LNCaP clone FGC (cell line): ENCODE results near the gene FRMD7.
"Not testable (repeated sequence)": the region's sequence is repeated elsewhere in the genome, so short reads cannot be mapped to it uniquely, and the experiment has no call there.

ENCODE experiments used
- DNase-seq: peaks from one replicate; pipeline ENCODE4 v3.0.0-alpha.2; 2011; ENCODE audit warnings: low read depth
- H3K4me3 ChIP-seq: 2 replicates; pipeline ENCODE4 v1.5.1; 2011; ENCODE audit warnings: mild to moderate bottlenecking, low read depth, low read length, control low read depth
- TF ChIP-seq, protein P1 (sequence below): IDR thresholded peaks from 2 replicates; pipeline ENCODE4 v1.5.1; 2012; ENCODE audit warnings: mild to moderate bottlenecking; ENCODE audit not compliant: control insufficient read depth, insufficient read depth; ENCODE audit errors: extremely low read depth

Gene FRMD7

DNA sequence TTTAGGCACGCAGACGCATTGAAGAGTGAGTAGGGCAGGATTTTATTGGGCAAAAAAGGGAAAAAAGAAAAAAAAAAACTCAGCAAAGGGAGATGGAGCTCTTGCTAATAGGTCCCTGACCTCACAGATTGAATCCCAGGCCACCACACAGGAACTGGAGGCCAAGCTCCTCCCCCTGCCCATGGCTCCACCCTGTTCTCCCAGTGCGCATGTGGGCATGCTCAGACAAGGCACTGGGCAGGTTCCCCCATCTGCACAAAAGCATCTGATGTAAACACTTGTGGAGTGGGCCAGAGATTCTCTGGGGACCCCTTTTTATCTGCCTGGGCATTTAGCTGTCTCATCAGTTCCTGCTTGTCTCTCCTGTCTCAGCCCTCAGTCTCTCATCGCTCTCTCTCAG is 9.5 kb downstream of the FRMD7 start:
- no peak overlapping the region for H3K4me3 ChIP-seq
- no peak for DNase-seq
- TF ChIP-seq, protein P1, sequence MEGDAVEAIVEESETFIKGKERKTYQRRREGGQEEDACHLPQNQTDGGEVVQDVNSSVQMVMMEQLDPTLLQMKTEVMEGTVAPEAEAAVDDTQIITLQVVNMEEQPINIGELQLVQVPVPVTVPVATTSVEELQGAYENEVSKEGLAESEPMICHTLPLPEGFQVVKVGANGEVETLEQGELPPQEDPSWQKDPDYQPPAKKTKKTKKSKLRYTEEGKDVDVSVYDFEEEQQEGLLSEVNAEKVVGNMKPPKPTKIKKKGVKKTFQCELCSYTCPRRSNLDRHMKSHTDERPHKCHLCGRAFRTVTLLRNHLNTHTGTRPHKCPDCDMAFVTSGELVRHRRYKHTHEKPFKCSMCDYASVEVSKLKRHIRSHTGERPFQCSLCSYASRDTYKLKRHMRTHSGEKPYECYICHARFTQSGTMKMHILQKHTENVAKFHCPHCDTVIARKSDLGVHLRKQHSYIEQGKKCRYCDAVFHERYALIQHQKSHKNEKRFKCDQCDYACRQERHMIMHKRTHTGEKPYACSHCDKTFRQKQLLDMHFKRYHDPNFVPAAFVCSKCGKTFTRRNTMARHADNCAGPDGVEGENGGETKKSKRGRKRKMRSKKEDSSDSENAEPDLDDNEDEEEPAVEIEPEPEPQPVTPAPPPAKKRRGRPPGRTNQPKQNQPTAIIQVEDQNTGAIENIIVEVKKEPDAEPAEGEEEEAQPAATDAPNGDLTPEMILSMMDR, result no peak

DNA sequence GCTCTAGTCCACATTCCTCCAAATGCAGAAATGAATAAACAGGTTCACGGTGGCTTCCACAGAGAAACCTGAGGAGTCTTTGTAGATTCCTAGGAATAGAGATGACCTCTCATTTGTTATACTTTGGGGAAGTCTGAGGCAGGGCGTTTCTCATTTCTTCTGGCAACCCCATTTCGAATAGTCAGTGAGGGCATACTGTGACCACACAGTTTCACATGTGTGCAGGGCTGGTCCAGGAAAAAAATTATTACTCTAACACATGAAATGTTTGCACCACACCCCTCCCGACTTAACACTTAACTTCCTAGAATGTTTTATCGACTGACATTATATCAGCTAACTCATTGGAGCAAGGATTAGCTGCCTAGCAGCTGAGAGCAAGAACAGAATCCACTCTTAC is 12.0 kb downstream of the FRMD7 start:
- no peak overlapping the region for H3K4me3 ChIP-seq
- TF ChIP-seq, protein P1, result no peak
- DNase-seq, result no peak

DNA sequence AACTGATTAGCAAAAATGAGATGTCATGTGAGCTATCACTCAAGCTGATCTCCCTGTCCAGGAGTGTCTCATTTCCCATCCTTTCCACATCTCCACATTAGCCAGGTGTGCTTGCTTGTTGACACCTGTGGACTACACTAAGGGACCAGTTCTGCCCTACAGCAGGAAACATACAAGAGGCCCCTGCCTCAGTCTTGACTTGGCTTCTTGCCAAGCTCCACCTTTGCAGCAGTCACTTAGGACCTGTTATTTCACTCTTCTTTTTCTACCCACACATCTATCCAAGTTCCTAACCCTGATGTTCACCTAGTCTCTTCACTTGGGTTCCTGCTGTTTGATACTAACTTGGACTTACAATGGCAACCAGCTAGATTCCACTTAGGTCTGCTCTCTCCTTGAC is 13.2 kb downstream of the FRMD7 start:
- TF ChIP-seq, protein P1, result no peak
- H3K4me3 ChIP-seq, result no peak overlapping the region
- DNase-seq, result no peak

DNA sequence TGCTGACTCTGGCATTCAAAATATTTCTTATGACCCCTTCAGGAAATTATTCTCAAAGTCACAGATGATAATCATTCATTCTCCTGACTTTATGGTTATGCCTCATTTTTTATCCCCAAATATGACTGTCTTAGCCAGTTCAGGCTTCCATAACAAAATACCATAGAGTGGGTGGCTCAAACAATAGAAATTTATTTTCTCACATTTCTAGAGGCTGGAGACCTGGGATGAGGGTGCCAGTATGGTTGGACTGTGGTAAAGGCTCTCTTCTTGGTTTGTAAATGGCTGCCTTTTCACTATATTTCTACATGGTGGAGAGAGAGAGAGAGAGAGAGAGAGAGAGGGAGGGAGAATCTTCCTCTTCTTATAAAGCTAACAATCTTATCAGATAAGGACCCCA is 20.5 kb downstream of the FRMD7 start:
- TF ChIP-seq, protein P1, result no peak
- no peak for DNase-seq
- no peak overlapping the region for H3K4me3 ChIP-seq

DNA sequence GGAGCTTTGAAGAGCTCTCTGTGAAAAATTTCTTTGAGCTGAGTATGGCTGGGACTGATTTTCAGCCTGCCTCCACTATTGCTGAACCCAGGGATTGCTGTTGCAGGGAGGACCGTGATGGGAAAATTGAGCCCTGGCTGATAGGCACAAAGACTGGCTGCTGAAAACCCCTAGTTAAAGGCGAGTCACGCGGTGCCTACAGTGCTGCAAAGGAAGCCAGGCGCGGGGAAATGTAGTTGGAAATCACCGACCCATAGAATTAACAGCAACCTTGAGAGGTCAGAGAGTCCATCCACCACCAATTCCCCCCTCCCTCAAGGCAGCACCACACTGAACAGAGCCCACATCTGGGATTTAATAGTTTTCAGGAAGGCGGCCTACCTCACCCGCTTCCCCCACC is 26.0 kb downstream of the FRMD7 start:
- TF ChIP-seq, protein P1, result no peak
- H3K4me3 ChIP-seq, result no peak overlapping the region
- DNase-seq, result no peak

DNA sequence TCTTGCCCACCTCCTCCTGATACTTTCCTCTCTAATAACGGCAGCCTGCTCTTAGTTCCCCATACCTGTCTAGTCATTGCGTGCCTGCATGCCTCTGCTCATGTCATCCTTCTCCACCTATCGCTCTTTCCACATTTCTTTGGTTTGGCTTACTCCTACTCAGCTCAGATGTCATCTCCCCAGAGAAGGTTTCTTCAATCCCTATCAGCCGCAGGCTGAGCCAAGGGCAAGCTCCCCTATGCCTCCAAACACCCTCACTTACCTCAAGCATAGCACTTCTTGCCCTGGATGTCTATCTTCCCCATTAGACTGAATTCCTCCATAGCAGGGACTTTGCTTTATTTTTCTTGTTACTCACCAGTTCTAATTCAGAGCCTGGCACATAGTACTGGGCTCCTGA is 26.6 kb downstream of the FRMD7 start:
- TF ChIP-seq, protein P1, result no peak
- no peak overlapping the region for H3K4me3 ChIP-seq
- no peak for DNase-seq

DNA sequence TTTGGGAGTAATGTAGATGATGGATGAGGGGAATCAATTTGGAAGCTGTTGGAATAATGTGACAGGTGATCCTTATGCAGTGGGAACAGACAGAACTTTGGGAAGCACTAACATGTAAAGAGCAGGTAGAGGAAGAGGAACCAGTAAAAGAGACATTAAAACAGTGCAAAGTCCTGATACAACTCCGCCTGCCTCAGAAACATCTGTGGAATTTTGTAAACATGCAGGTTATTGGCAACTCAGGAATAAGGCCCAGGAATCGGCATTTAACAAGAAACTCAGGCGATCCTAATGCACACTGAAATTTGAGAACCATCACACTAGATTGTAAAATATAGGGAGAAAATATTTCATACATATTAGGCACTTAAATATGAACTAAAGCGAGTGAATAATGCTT is 29.1 kb downstream of the FRMD7 start:
- DNase-seq, H3K4me3 ChIP-seq: not testable (repeated sequence)

DNA sequence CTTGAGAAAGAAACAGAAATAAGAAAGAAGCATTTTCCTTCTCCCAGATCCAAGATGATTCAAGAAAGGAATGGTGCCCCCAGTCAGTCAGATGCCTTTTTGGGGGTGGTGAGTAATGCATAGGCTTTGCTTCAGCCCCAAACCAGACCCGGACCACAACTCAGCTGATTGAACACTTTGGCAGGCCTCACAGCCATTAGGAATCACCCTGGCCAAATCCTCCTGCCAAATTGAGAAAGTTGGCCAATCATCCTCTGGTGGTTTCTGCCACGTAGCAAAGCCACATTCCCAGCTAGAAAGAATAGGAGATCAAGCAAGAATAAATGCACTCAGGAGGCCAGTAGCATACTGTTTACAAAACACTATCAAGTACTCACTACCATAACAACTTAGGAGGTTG is 33.7 kb downstream of the FRMD7 start:
- no peak for DNase-seq

More for the DNA sequence above, 33.7 kb downstream of the FRMD7 start:
- TF ChIP-seq, protein P1, result no peak
- no peak overlapping the region for H3K4me3 ChIP-seq
